ENCODE results near the gene ITGA2B.

- TF ChIP-seq POLR2A (IDR thresholded peaks at IDR 0.05) = no peak
- TF ChIP-seq, protein P1, sequence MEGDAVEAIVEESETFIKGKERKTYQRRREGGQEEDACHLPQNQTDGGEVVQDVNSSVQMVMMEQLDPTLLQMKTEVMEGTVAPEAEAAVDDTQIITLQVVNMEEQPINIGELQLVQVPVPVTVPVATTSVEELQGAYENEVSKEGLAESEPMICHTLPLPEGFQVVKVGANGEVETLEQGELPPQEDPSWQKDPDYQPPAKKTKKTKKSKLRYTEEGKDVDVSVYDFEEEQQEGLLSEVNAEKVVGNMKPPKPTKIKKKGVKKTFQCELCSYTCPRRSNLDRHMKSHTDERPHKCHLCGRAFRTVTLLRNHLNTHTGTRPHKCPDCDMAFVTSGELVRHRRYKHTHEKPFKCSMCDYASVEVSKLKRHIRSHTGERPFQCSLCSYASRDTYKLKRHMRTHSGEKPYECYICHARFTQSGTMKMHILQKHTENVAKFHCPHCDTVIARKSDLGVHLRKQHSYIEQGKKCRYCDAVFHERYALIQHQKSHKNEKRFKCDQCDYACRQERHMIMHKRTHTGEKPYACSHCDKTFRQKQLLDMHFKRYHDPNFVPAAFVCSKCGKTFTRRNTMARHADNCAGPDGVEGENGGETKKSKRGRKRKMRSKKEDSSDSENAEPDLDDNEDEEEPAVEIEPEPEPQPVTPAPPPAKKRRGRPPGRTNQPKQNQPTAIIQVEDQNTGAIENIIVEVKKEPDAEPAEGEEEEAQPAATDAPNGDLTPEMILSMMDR (IDR thresholded peaks at IDR 0.05) = no peak
These were observed 7.5 kb upstream of the ITGA2B start for GRCh38 chr17:44396946-44397345.
